Effector CD4-positive, alpha-beta T cell (primary cell): Measurements from ENCODE around the gene OPHN1.
A peak's percentile ranks its signal among the peaks of the same experiment; 100 is the strongest.

ENCODE experiments used
- DNase-seq: peaks from one replicate; pipeline ENCODE4 v3.0.0-alpha.2; 2020

OPHN1 gene

GRCh38 chrX:68238568-68238967 lies 194.7 kb downstream of the OPHN1 start:
- no peak for DNase-seq

- DNase-seq = no peak
Measured at GRCh38 chrX:68234171-68234910, 199.0 kb downstream of the OPHN1 start.

- DNase-seq = no peak
Measured at GRCh38 chrX:68232206-68232605, 201.1 kb downstream of the OPHN1 start.

GRCh38 chrX:68209008-68209407 lies 224.3 kb downstream of the OPHN1 start:
- DNase-seq = no peak

GRCh38 chrX:68204521-68205038 lies 228.7 kb downstream of the OPHN1 start:
- DNase-seq = no peak

- no peak for DNase-seq
Measured at GRCh38 chrX:68203646-68204045, 229.6 kb downstream of the OPHN1 start.

GRCh38 chrX:68203211-68203610 lies 230.1 kb downstream of the OPHN1 start:
- DNase-seq = no peak

- no peak for DNase-seq
Measured at GRCh38 chrX:68199062-68199848, 234.0 kb downstream of the OPHN1 start.

GRCh38 chrX:68196939-68197791 lies 236.1 kb downstream of the OPHN1 start:
- peak; percentile 4 for DNase-seq

- DNase-seq = no peak
Measured at GRCh38 chrX:68195561-68195960, 237.7 kb downstream of the OPHN1 start.

GRCh38 chrX:68193786-68194185 lies 239.5 kb downstream of the OPHN1 start:
- DNase-seq = no peak

- no peak for DNase-seq
Measured at GRCh38 chrX:68193234-68193633, 240.1 kb downstream of the OPHN1 start.

GRCh38 chrX:68190799-68191198 lies 242.5 kb downstream of the OPHN1 start:
- no peak for DNase-seq

- no peak for DNase-seq
Measured at GRCh38 chrX:68186552-68187262, 246.6 kb downstream of the OPHN1 start.

GRCh38 chrX:68185161-68185560 lies 248.1 kb downstream of the OPHN1 start:
- no peak for DNase-seq

GRCh38 chrX:68183612-68184214 lies 249.6 kb downstream of the OPHN1 start:
- no peak for DNase-seq

GRCh38 chrX:68180579-68180978 lies 252.7 kb downstream of the OPHN1 start:
- no peak for DNase-seq

- no peak for DNase-seq
Measured at GRCh38 chrX:68179355-68179754, 253.9 kb downstream of the OPHN1 start.

- DNase-seq = no peak
Measured at GRCh38 chrX:68177542-68177941, 255.8 kb downstream of the OPHN1 start.

GRCh38 chrX:68175562-68175961 lies 257.7 kb downstream of the OPHN1 start:
- no peak for DNase-seq

- DNase-seq = no peak
Measured at GRCh38 chrX:68163441-68163840, 269.9 kb downstream of the OPHN1 start.

GRCh38 chrX:68147848-68148247 lies 285.4 kb downstream of the OPHN1 start:
- no peak for DNase-seq
